Calu3 (cell line): ENCODE data around the gene SLC8A1. TPM values are rescaled to one million over a fixed set of nuclear protein-coding genes. Genes with fewer than 3 reads are reported as not detected.
"Not testable (repeated sequence)": the region's sequence is repeated elsewhere in the genome, so short reads cannot be mapped to it uniquely, and the experiment has no call there.

Experiments used
- BruUV-seq: library from RNA; stranded (reverse); fragments of 400-500 nt; replicated peaks from 2 replicates; lab custom pipeline; 2021; lab: Mats Ljungman, UMichigan
- CTCF ChIA-PET: fragments of 300-600 bp; sonication (Branson Sonifier 250); formaldehyde crosslinking; loops from one replicate; lab custom pipeline; 2022; ENCODE audit warnings: antibody characterized with exemption; lab: Charles Lee
- DNase-seq: peaks from one replicate; pipeline ENCODE4 v3.0.0; 2022
- H3K27ac Mint-ChIP-seq: one replicate; pipeline ENCODE4 v1.8.0; 2022; ENCODE audit warnings: mixed read lengths; ENCODE audit not compliant: unreplicated experiment
- H3K27me3 Mint-ChIP-seq: one replicate; pipeline ENCODE4 v1.8.0; 2022; ENCODE audit warnings: mixed read lengths; ENCODE audit not compliant: unreplicated experiment
- H3K36me3 Mint-ChIP-seq: one replicate; pipeline ENCODE4 v1.8.0; 2022; ENCODE audit warnings: mild to moderate bottlenecking, moderate library complexity, mixed read lengths; ENCODE audit not compliant: insufficient read depth, unreplicated experiment
- H3K4me1 Mint-ChIP-seq: one replicate; pipeline ENCODE4 v1.8.0; 2022; ENCODE audit warnings: mild to moderate bottlenecking, low read depth, mixed read lengths; ENCODE audit not compliant: unreplicated experiment
- H3K4me3 Mint-ChIP-seq: one replicate; pipeline ENCODE4 v1.8.0; 2022; ENCODE audit warnings: mild to moderate bottlenecking, low read depth, moderate library complexity, mixed read lengths; ENCODE audit not compliant: unreplicated experiment
- H3K9me3 Mint-ChIP-seq: one replicate; pipeline ENCODE4 v1.8.0; 2022; ENCODE audit warnings: low read depth, mixed read lengths; ENCODE audit not compliant: unreplicated experiment
- intact Hi-C: fragments of 100-400 bp; cut with micrococcal nuclease; formaldehyde crosslinking; loops from one replicate; pipeline ENCODE4 v1.10.0; 2022; ENCODE audit not compliant: unreplicated experiment
- total RNA-seq: library from RNA; stranded (reverse); gene quantifications from 2 replicates; pipeline ENCODE4 v1.2.3, GENCODE V29; 2022
- TF ChIP-seq, protein P1 (sequence below): fragments of 200-600 bp; IDR thresholded peaks from one replicate; pipeline ENCODE4 v1.8.0; 2022; ENCODE audit warnings: antibody characterized with exemption; ENCODE audit not compliant: unreplicated experiment

Gene SLC8A1
- total RNA-seq, 1 experiment from 2014 or later = 0.05 TPM

DNA sequence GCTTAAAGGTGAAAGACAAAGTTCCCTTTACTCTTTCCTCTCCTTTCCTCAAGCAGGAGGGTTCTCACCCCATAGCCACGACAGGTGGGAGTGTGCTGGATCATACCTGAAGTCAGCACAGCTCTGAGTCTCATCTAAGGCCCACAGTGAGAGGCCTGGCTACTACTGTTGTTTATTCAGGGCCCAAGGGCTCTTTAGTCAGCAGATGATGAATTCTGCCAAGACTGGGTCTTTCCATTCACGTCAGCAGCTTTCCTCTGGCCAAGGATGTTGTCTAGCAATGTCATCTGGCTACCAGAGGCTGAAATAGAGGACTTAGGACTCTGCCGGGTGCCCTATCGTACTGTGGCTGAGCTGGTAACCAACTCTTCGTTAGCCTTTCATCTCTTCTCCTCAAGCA, 364.5 kb downstream of the SLC8A1 start:
- CTCF ChIA-PET = interaction anchor here (0.6 kb wide), 1 partner anchor 572 kb away, joined by 5 read pairs; no protein-coding TSS in a partner anchor
- intact Hi-C loops = no loop called here
- no peaks in the 10 kb centered on the region for H3K27me3 Mint-ChIP-seq
- H3K36me3 Mint-ChIP-seq = no peaks in the 10 kb centered on the region
- BruUV-seq = no TSS peak
- no peak overlapping the region for H3K4me3 Mint-ChIP-seq
- DNase-seq = no peak
- H3K9me3 Mint-ChIP-seq = no peaks in the 10 kb centered on the region
- H3K27ac Mint-ChIP-seq = no peak overlapping the region
- H3K4me1 Mint-ChIP-seq = no peaks in the 10 kb centered on the region
- TF ChIP-seq, protein P1, sequence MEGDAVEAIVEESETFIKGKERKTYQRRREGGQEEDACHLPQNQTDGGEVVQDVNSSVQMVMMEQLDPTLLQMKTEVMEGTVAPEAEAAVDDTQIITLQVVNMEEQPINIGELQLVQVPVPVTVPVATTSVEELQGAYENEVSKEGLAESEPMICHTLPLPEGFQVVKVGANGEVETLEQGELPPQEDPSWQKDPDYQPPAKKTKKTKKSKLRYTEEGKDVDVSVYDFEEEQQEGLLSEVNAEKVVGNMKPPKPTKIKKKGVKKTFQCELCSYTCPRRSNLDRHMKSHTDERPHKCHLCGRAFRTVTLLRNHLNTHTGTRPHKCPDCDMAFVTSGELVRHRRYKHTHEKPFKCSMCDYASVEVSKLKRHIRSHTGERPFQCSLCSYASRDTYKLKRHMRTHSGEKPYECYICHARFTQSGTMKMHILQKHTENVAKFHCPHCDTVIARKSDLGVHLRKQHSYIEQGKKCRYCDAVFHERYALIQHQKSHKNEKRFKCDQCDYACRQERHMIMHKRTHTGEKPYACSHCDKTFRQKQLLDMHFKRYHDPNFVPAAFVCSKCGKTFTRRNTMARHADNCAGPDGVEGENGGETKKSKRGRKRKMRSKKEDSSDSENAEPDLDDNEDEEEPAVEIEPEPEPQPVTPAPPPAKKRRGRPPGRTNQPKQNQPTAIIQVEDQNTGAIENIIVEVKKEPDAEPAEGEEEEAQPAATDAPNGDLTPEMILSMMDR = no peak

DNA sequence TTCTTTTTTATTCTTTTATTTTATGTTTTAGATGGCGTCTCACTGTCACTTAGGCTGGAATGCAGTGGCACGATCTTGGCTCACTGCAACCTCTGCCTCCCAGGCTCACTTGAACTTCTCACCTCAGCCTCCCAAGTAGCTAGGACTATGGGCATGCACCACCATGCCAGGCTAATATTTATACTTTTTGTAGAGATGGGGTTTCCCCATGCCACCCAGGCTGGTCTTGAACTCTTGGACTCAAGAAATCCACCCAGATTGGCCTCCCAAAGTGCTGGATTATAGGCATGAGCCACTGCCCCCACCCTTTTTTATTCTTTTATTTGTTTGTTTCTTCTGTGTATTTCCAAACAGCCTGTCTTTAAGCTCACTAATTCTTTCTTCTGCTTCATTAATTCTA, 366.1 kb downstream of the SLC8A1 start:
- H3K9me3 Mint-ChIP-seq = no peaks in the 10 kb centered on the region
- no peaks in the 10 kb centered on the region for H3K36me3 Mint-ChIP-seq
- TF ChIP-seq, protein P1 = no peak
- DNase-seq = no peak
- BruUV-seq = no TSS peak
- H3K4me3 Mint-ChIP-seq = no peak overlapping the region
- no peaks in the 10 kb centered on the region for H3K4me1 Mint-ChIP-seq
- no peak overlapping the region for H3K27ac Mint-ChIP-seq
- intact Hi-C loops = no loop called here
- no peaks in the 10 kb centered on the region for H3K27me3 Mint-ChIP-seq
- CTCF ChIA-PET = no interaction called here

DNA sequence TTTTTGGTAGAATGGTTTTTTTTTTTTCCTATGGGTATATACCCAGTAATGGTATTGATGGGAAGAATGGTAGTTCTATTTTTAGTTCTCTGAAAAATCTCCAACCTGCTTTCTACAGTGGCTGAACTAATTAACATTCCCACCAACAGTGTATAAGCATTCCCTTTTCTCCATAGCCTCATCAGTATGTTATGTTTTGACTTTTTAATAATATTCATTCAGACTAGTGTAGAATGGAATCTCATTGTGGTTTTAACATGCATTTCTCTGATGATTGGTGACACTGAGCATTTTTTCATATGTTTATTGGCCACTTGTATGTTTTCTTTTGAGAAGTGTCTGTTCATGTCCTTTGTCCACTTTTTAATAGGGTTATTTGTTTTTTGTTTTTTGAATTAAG, 378.6 kb downstream of the SLC8A1 start:
- H3K4me3 Mint-ChIP-seq, CTCF ChIA-PET, H3K27ac Mint-ChIP-seq, H3K4me1 Mint-ChIP-seq, intact Hi-C loops, BruUV-seq, DNase-seq, H3K36me3 Mint-ChIP-seq: not testable (repeated sequence)
- Mint-ChIP-seq H3K9me3 (peaks cover 19% of the 10 kb centered on the region), H3K27me3 (peaks cover 14% of the 10 kb centered on the region)

DNA sequence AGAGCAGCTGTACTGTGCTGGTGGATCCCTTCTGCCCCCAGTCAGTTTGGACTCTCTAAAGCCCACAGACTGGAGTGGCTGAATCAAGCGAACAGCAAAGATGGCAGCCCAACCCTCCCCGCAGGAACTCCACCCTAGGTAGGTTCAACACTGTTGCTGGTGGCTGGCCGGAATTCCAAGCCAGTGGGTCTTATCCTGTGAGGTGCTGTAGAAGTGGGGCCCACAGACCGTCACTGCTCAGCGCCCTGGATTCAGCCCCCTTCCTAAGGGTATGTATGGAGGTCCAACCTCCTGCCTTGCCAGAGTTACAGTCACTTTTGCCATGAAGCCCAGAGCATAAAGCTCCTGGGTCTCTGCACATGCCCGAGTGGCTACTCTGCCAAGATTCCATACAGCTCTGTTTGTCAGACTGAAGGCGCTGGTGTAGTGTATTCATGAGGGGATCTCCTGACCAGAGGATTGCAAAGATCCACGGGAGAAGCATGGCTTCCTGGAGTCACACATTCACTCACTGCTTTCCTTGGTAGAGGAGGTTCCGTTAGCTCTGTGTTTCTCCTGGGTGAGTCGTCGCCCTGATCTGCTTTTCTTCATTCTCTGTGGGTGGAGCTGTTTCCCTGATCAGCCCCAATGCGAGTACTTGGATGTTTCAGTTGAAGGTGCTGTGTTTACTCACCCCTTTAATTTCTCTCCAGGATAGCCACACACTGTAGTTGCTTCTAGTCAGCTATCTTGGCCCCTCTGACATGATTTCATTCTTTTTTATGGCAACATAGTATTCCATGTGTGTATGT, 379.3 kb downstream of the SLC8A1 start:
- Mint-ChIP-seq H3K27me3 (peaks cover 14% of the 10 kb centered on the region), H3K36me3 (no peaks in the 10 kb centered on the region), H3K4me3 (no peak overlapping the region), H3K4me1 (no peaks in the 10 kb centered on the region), H3K9me3 (peaks cover 19% of the 10 kb centered on the region), H3K27ac (no peak overlapping the region)
- BruUV-seq = no TSS peak
- CTCF ChIA-PET = no interaction called here
- TF ChIP-seq, protein P1 = no peak
- intact Hi-C loops = no loop called here
- DNase-seq = no peak

DNA sequence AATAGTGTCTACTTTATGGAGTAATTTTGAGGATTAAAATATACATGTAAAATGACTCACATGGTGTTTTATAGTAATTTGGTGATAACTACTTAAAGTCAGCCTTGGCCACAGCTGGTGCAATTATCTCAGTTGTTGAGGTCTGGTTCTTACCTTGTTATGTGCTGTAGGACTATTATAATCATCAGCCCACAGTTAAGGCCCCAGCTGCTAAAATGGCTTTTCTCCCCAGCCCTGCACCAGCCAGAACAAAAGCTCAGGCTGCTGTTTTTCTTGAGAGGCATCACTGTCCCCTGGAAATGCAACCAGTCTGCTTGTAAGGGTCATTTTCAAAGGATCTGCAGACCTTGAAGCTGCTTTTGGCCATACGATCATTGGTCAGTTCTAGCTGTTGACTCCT, 389.5 kb downstream of the SLC8A1 start:
- intact Hi-C loops = no loop called here
- no peak for DNase-seq
- TF ChIP-seq, protein P1 = no peak
- Mint-ChIP-seq H3K27ac (no peak overlapping the region), H3K36me3 (no peaks in the 10 kb centered on the region), H3K9me3 (peaks cover 4% of the 10 kb centered on the region), H3K4me3 (no peak overlapping the region), H3K4me1 (no peaks in the 10 kb centered on the region), H3K27me3 (no peaks in the 10 kb centered on the region)
- no TSS peak for BruUV-seq
- CTCF ChIA-PET = no interaction called here
